ENCODE measurements around the gene CCL26.
"Not testable (repeated sequence)": the region's sequence is repeated elsewhere in the genome, so short reads cannot be mapped to it uniquely, and the experiment has no call there.

Gene CCL26, protein sequence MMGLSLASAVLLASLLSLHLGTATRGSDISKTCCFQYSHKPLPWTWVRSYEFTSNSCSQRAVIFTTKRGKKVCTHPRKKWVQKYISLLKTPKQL

DNA sequence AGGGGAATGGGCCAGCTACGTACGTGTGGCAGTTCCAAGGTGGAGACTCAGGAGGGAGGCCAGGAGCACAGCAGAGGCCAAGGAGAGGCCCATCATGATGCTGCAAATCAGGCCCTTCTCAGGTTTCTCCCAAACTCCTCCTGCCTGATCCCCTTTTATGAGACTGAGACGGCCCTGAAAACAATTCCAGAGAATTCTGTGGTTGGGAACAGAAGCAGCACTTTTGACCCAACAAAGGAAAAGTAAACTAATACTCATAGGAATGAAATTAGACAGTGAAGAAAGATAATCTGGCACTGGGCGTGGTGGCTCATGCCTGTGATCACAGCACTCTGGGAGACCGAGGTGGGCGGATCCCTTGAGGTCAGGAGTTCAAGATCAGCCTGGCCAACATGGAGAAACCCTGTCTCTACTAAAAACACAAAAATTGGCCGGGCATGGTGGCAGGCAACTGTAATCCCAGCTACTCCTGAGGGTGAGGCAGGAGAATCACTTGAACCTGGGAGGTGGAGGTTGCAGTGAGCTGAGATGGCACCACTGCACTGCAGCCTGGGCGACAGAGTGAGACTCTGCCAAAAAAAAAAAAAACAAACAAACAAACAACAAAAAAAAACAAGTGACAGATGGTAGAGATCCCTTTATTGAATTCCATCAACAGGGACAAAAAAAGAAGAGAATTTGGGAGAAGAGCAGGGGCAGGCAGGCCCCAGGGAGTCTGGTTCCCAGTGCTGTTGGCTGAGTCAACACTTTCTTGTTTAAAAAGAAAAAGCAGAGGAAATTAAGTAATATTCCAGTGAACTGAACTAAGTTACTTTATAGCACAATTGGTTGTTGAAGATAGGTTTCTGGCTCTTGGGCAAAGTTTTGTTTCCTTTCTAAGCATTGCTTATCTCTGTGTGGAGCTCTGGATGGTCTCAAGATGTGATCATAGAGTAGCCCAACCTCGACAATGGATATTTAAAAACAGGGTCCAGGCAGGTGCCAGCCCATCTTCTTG is at the start of gene CCL26:
CCL26 (minus strand) TSS at position 131 of the 997 bp plus-strand sequence; CDS start at position 96, 35 bp downstream.
- no peak for FAIRE-seq

DNA sequence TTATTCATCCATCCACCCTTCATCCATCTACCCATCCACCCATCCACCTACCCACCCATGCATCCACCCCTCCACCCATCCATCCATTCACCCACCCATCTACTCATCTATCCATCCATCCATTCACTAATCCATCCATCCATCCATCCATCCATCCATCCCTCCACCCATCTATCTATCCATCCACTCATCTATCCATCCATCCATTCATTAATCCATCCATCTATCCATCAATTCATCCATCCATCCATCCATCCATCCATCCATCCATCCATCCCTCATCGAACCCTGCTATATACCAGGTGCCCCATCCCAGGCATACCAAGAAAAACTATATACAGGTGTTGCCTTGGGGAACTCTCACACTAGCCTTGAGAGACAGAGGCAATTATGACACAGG is 48.7 kb upstream of the CCL26 start:
- FAIRE-seq: no peak

DNA sequence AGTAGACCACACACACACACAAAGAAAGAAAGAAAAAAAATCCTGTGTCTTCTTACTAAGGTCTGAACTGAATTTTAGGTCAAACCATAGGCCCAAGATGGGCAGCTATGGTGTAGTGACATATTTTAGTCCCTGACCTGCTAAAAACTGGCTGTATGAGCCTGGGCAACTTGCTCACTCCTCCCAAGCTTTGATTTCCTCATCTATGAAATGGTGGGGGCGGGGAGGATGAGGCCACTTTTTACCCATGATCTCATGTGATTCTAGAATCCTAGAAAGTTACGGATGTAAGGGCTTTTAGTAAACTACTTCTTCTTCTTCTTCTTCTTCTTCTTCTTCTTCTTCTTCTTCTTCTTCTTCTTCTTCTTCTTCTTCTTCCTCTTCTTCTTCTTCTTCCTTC is 47.7 kb upstream of the CCL26 start:
- FAIRE-seq: no peak

DNA sequence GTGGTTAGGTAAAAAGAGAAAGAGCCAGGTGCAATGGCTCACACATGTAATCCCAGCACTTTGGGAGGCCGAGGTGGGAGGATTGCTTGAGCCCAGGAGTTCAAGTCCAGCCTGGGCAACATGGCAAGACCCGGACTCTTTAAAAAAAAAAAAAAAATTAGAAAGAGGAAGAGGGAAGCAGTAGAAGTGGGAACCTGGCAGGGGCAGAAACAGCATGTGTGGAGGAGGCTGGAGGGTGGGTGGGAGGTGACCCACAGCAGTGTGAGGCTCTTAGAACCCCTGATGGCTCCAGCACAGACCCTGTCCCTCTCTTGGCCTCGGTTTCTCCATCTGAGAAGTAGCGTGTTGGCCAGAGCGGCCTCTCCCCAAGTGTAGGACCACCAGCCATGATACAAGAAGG is 46.5 kb upstream of the CCL26 start:
- no peak for FAIRE-seq

DNA sequence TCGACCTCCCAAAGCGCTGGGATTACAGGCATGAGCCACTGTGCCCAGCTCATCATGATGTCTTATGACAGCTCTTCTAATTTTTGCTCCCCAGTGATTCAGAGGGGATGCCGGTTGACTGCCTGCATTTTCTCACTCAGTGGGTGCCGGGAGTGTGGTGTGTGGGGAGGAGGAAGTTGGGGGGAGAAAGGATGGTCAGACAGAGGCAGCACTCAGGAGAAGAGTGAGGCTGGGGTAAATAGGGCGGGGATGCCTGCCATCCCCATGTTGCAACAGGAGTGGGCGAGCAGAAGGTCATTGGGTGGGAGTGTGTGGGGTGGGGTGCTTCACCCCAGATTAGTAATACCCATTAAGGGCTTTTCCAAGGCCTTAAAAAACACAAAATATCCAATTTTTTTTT is 45.1 kb upstream of the CCL26 start:
- no peak for FAIRE-seq

DNA sequence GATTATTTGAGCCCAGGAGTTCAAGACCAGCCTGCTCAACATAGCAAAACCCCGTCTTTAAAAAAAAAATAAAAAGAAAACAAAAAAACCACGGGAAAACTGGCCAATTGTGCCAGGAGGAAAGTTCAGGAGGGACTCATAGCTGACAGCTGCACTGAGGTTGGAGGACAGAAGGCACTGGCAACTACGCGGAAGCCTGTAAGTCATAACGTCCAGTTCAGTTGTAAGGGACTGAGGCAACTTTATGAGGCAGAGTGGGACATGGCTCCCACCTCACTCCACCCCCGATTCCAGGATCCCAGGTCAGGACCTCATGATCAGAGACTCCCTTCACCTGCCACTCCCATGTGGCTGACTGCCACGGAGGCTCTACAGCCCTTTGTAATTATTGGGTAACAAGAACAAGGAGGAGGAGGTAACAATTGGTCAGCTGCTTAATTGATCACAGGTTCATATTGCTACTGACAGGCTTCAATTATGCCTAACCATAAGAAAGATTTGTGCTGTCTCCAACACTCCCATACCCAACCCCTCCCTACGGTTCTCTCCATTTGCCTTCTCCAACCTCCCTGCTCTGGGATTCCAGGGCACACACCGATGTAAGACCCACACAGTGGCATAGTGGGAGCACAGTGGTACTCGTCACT is 43.5 kb upstream of the CCL26 start:
- FAIRE-seq: no peak

DNA sequence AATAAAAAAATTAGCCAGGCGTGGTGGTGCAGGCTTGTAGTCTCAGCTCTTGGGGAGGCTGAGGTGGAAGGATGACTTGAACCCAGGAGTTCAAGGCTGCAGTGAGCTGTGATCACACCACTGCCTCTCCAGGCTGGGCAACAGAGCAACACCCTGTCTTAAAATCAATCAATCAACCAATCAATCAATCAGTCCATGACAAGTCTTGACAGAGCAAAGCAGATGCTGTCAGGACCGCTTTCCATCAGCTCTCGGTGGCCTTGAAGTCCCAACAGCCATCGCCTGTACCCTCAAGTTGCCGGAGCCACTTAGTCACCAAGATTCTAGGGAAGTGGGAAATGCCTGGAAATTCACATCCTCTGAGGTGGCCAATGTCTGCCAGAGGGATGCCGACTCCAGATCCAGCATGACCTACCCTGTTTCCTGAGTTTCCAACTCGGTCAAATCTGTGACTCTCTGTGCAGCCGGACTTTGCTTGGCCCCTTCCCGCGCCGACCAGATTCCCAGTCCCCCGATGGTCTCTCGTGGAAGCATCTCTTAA is 42.5 kb upstream of the CCL26 start:
- FAIRE-seq: no peak

DNA sequence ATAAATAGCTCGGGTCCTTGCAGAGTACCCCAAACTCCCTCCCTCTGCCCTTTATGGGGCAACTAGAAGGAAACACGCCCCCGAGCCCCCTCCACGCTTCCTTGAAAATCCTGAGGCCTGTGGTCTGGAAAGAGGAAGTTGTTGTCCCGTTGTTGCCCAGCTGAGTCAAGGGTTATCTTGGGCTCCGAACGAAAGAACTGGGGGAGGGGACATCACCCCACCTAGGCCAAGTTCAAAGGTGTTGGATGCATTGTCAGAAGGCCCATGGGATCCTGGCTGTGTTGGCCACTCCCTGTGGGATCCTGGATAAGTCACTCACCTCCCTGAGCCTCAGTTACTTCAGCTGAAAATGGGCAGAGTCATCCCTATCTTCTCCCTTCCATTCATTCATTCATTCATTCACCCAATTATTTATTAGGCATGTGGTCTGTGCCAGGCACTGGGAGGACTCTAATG is 41.8 kb upstream of the CCL26 start, which contains the start of gene CCL24:
CCL24 (minus strand) TSS at position 26 of the 456 bp plus-strand sequence. CDS start 91 bp downstream, outside the sequence.
- no peak for FAIRE-seq

DNA sequence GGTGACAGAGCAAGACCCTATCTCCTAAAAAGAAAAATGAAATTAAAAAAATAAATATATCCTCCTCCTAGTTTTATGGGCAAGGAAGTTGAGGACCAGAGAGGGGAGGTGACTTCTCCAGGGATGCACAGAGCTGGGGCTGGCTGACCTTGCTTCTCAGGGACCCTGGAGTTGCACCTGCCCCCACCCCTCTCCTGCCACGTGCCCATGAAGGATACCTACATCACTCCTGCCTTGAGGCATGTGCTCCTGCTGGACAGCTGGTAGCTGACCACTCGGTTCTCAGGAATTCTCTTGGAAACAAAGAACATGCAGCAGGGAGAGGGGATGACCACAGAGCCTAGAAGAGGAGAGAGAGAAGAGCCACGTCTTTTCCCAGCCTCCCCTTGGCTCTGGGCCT is 41.1 kb upstream of the CCL26 start:
- no peak for FAIRE-seq

DNA sequence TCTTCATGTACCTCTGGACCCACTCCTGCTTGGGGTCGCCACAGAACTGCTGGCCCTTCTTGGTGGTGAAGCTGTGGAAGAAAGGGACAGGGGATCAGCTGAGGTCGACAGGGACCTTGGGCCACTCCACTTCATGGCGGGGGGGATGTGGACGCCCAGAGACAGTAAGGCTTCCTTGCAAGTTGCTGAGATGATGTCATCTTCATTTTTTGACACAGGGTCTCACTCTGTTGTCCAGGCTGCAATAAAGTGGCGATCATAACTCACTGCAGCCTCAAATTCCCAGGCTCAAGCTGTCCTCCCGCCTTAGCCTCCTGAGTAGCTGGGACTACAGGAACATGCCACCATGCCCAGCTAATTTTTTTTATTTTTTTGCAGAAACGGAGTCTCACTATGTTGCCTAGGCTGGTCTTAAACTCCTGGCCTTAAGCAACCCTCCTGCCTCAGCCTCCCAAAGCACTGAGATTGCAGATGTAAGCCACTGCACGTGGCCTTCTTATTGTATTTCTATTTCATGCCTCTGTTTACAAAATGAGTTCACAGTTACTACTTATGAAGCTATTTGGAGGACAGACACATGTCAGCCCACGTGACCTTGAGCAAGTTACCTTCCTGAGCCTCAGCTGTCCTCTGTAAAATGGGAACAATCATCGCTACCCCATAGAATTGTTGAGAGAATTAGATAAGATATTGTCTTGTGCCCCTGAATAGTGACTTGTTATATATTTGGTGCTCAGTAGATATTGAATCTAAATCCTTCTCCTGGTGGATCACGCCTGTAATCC is 40.1 kb upstream of the CCL26 start:
- no peak for FAIRE-seq

DNA sequence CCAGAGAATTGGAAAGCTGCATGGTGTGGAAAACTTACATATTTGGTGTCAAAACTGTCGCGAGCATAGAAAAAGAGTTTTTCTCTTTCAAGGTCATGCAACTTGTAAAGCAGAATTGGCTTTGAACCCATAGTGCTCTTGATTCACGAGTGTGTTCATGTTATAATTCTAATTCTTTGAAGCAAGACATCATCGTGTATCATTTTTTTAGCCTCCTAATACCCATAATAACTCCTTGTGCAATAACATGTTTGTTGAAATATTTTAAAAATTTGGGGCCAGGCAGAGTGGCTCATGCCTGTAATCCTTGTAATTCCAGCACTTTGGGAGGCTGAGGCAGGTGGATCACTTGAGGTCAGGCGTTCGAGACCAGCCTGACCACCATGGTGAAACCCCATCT is 37.4 kb upstream of the CCL26 start:
- FAIRE-seq: no peak

DNA sequence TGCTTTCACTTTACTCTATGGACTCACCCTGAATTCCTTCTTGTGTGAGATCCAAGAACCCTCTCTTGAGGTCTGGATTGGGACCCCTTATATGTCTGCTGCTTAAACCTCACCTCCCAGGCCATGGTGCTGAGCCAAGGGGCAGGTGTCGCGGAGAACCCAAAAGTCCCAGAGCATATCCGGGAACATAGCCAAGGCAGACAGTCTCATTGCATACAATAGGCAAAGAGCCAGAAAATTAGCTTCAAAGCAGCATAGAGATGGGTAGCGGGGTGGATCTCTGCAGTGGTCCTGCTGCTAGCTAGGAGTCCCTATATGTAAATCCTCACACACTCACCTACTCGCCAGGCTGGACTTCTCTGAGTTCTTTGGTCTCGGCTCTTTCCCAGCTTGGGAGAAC is 36.1 kb upstream of the CCL26 start:
- no peak for FAIRE-seq

DNA sequence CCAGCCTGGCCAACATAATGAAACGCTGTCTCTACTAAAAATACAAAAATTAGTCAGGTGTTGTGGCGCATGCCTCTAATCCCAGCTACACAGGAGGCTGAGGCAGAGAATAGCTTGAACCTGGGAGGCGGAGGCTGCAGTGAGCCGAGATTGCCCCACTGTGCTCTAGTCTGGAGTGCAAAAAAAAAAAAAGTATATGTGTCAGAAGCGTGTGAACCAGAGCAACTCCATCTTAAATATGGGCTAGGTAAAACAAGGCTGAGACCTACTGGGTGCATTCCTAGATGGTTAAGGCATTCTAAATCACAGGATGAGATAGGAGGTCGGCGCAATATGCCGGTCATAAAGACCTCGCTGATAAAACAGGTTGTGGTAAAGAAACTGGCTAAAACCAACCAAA is 35.4 kb upstream of the CCL26 start:
- FAIRE-seq: no peak

DNA sequence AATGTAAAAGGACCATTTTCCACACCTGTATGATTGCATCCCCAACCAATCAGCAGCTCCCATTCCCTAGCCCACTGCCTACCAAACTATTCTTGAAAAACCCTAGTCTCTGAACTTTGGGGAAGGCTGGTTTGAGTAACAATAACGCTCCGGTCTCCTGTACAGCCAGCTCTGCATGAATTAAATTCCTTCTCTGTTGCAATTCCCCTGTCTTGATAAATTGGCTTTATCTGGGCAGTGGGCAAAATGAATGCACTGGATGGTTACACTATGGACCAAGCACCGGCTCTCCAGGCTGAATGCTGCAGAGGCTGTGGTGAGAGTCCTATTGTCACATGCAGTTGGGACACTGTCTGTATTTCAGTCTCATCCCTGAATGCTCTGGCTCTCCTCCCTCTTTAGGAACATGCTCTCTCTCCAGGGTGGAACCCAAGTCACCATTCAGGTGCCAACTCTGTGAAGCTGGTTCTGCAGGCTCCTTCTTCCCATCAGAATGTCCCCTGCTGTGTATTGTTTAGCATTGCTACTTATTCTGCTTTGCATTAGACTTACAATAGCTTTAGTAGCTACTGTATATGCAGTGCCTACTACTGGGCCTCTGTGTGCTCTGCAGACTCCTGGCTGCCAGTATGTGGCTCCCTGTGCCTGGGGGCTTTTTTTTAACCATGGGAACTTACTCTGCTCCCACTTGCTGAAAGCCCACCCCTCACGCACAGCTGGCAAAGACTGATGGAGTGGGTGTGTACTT is 34.7 kb upstream of the CCL26 start:
- FAIRE-seq: no peak

DNA sequence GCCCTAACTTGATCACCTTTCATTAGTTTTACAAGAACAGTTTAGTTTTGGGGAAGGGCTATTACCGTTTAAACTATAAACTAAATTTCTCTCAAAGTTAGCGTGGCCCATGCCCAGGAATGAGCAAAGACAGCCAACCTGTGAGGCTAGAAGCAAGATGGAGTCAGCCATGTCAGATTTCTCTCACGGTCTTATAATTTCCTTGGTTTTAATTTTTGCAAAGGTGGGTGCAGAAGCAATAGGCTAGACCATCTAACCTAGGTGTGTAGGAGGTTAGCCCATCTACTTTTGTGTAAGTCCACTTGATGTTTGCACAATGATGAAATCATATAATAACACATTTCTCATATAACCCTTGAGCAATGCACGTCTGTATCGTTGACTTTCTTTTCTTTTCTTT is 32.7 kb upstream of the CCL26 start:
- FAIRE-seq: no peak

DNA sequence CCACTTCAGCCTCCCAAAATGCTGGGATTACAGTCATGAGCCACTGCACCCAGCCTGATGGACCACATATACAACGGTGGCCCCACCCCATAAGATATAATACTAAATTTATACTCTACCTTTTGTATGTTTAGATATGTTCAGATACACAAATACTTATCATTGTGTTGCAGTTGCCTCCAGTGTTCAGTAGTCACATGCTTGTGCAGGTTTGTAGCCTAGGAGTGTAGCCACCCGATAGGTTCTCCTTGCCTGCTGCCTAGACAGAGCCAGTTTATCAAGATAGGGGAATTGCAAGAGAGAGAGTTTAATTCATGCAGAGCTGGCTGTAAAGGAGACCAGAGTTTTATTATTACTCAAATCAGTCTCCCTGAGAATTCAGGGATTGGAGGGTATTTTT is 32.0 kb upstream of the CCL26 start:
- no peak for FAIRE-seq

DNA sequence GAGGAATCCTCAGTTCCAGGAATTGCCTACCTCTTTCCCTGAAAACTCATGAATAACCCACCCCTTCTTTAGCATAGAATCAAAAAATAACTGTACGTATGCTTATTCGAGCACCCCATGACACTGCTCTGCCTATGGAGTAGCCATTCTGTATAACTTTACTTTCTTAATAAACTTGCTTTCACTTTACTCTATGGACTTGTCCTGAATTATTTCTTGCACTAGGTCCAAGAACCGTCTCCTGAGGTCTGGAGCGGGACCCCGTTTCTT is 30.5 kb upstream of the CCL26 start:
- no peak for FAIRE-seq

DNA sequence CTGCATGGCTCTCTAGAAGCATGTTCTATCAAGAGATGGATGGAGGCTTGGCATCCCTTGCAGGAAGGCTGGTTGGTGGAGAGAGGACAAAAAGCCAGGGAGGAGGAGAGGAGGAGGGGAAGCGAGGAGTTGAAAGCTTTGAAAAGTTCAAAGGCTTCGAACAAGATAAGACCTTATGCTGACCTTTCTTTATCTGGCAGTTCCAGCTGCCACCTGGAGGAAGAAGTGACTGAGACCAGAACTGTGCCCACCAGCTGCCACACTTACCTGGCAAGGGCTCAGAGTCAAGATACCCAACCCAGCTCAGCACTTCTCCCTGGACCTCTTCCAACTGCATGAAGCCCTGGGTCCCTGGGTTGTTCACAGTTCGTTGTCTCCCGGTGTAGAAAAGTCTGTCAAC is 26.8 kb upstream of the CCL26 start:
- no peak for FAIRE-seq

DNA sequence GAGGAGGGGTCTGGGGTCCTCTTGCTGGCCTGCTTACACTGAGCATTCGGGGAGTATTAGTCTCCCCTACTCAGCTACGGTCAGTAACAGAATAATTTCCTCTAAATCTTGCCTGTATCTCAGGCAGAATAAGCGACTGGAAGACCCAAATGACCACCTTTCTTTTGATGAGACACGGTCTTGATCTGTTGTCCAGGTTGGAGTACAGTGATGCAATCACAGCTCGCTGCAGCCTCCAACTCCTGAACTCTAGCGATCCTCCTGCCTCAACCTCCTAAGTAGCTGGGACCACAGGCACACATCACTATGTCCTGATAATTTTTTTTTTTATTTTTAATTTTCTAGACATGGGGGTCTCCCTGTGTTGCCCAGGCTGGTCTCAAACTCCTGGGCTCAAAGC is 24.4 kb upstream of the CCL26 start:
- no peak for FAIRE-seq

DNA sequence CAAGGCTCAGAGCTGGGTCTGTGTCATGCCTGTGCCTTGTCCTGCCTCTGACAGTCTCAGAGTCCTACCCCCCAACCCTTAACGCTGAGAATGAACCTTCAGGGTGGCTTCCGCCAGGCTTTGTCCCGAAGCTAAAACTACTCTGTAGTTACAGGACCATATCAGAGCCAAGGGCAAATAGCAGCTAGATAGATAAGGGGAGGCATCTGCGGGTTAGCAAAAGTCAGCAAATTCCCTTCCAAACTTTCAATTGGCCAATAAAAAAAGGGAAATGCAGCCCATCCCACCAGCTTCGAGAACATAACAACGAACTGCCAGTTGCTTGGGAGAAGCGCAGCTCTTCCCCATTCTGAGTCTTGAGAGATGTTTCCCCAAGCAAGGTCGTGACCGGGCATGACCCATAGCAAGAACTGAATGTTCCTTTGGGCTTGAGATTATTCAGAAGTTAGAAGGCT is 23.8 kb upstream of the CCL26 start:
- no peak for FAIRE-seq

DNA sequence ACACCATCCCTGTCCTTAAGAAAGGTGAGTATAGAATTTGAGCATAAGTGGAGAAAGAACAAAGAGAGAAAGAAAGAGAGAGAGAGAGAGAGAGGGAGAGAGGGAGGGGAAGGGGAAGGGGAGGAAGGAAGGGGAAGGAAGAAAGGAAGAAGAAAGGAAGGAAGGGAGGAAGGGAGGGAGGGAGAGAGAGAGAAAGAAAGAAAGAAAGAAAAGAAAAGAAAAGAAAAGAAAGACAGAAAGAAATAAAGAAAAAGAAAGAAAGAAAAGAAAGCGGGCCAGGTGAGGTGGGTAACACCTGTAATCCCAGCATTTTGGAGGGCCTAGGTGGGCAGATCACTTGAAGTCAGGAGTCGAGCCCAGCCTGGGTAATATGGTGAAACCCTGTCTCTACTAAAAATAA is 21.7 kb upstream of the CCL26 start:
- FAIRE-seq: no peak

DNA sequence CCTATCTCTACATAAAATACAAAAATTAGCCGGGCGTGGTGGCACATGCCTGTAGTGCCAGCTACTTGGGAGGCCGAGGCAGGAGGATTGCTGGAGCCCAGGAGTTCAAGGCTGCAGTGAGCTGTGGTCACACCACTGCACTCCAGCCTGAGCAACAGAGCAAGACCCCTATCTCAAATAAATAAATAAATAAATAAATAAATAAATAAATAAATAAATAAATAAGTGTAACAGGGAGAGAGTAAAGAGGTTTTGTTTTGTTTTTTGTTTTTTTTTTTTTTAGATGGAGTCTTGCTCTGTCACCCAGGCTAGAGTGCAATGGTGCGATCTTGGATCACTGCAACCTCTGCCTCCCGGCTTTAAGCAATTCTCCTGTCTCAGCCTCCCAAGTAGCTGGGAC is 20.6 kb upstream of the CCL26 start:
- FAIRE-seq: not testable (repeated sequence)
